Peyer's patch (tissue), 4 donors: Measurements from ENCODE around the gene PDSS2.

Source experiments
- CTCF ChIP-seq, 6 experiments: fragments of 450-650 bp in 4 of 6; fragments of 200-600 bp in 2 of 6; sonication (generic) in 1 of 6; IDR thresholded peaks; one replicate each; pipeline ENCODE4 v1.5.1; 2017 to 2019; ENCODE audit warnings: antibody characterized with exemption in 6 of 6, mild to moderate bottlenecking in 3 of 6, moderate library complexity in 1 of 6
- POLR2A ChIP-seq, 2 donors: fragments of 450-650 bp; IDR thresholded peaks; one replicate each; pipeline ENCODE4 v1.5.1; 2017; ENCODE audit warnings: antibody characterized with exemption in 2 of 2, mild to moderate bottlenecking in 2 of 2, moderate library complexity in 2 of 2

- TF ChIP-seq CTCF (IDR thresholded peaks at IDR 0.05) (no peak), POLR2A (IDR thresholded peaks at IDR 0.05) (no peak)
Observed at GRCh38 chr6:107235511-107235910, 223.9 kb downstream of the PDSS2 start.
